NT2/D1 (cell line): Measurements from ENCODE around the gene PHLDB1.

Experiments
- DNase-seq: peaks from one replicate; pipeline ENCODE4 v3.0.0-alpha.2; 2011; ENCODE audit warnings: low read depth, low spot score
- H3K27me3 ChIP-seq: 2 replicates; pipeline ENCODE4 v1.6.0; 2011; ENCODE audit warnings: mild to moderate bottlenecking; ENCODE audit not compliant: insufficient read length, insufficient read depth
- H3K36me3 ChIP-seq: 2 replicates; pipeline ENCODE4 v1.6.1; 2011; ENCODE audit warnings: mild to moderate bottlenecking, low read length, mixed read lengths; ENCODE audit not compliant: insufficient read depth, insufficient read length
- H3K4me1 ChIP-seq: 2 replicates; pipeline ENCODE4 v1.5.1; 2011; ENCODE audit not compliant: insufficient read depth, insufficient read length
- H3K4me3 ChIP-seq: 2 replicates; pipeline ENCODE4 v1.5.1; 2011; ENCODE audit warnings: low read depth; ENCODE audit not compliant: insufficient read length
- H3K9ac ChIP-seq: 2 replicates; pipeline ENCODE4 v1.6.0; 2011; ENCODE audit warnings: low read depth; ENCODE audit not compliant: insufficient read length
- H3K9me3 ChIP-seq: 2 replicates; pipeline ENCODE4 v1.5.1; 2011; ENCODE audit warnings: mild to moderate bottlenecking, low read length; ENCODE audit not compliant: insufficient read depth
- SUZ12 ChIP-seq: IDR thresholded peaks from 2 replicates; pipeline ENCODE4 v1.6.1; 2011; ENCODE audit not compliant: insufficient read length, insufficient read depth; ENCODE audit errors: extremely low read depth
- YY1 ChIP-seq: IDR thresholded peaks from 2 replicates; pipeline ENCODE4 v1.6.1; 2011; ENCODE audit not compliant: insufficient read length, insufficient read depth
- ZNF274 ChIP-seq: IDR thresholded peaks from 2 replicates; pipeline ENCODE4 v1.6.1; 2011; ENCODE audit warnings: mild to moderate bottlenecking, low read depth, low read length

PHLDB1 gene

GRCh38 chr11:118633319-118633690 lies 25.9 kb downstream of the PHLDB1 start:
- peaks cover 86% of the 10 kb centered on the region for H3K36me3 ChIP-seq
- no peak for DNase-seq
- H3K27me3 ChIP-seq: no peaks in the 10 kb centered on the region
- H3K9ac ChIP-seq: no peak overlapping the region
- H3K4me3 ChIP-seq: no peak overlapping the region
- no peaks in the 10 kb centered on the region for H3K9me3 ChIP-seq
- peaks cover 13% of the 10 kb centered on the region for H3K4me1 ChIP-seq
- no peak for TF ChIP-seq YY1
- no peak for TF ChIP-seq ZNF274
- TF ChIP-seq SUZ12: no peak

GRCh38 chr11:118633979-118634378 lies 26.6 kb downstream of the PHLDB1 start:
- peak overlapping the region; percentile 15 for H3K9ac ChIP-seq
- TF ChIP-seq YY1 (no peak), SUZ12 (no peak), ZNF274 (no peak)
- DNase-seq: no peak
- no peak overlapping the region for H3K4me3 ChIP-seq
- no peaks in the 10 kb centered on the region for H3K9me3 ChIP-seq
- peaks cover 13% of the 10 kb centered on the region for H3K4me1 ChIP-seq
- H3K36me3 ChIP-seq: peaks cover 86% of the 10 kb centered on the region
- H3K27me3 ChIP-seq: no peaks in the 10 kb centered on the region

- peaks cover 84% of the 10 kb centered on the region for H3K36me3 ChIP-seq
- H3K9ac ChIP-seq: peak overlapping the region; percentile 82
- H3K4me3 ChIP-seq: peak overlapping the region; percentile 50
- DNase-seq: peak; percentile 78
- TF ChIP-seq ZNF274: no peak
- no peak for TF ChIP-seq SUZ12
- TF ChIP-seq YY1: no peak
- H3K9me3 ChIP-seq: no peaks in the 10 kb centered on the region
- H3K4me1 ChIP-seq: peaks cover 13% of the 10 kb centered on the region
- H3K27me3 ChIP-seq: no peaks in the 10 kb centered on the region
These were observed 27.2 kb downstream of the PHLDB1 start for GRCh38 chr11:118634431-118635236.

GRCh38 chr11:118635237-118635591 lies 27.8 kb downstream of the PHLDB1 start:
- H3K4me3 ChIP-seq: peak overlapping the region; percentile 50
- peak overlapping the region; percentile 82 for H3K9ac ChIP-seq
- TF ChIP-seq YY1 (no peak), SUZ12 (no peak), ZNF274 (no peak)
- DNase-seq: no peak
- no peaks in the 10 kb centered on the region for H3K27me3 ChIP-seq
- H3K36me3 ChIP-seq: peaks cover 84% of the 10 kb centered on the region
- H3K4me1 ChIP-seq: peaks cover 13% of the 10 kb centered on the region
- H3K9me3 ChIP-seq: no peaks in the 10 kb centered on the region

- Histone ChIP-seq H3K4me1 (peaks cover 13% of the 10 kb centered on the region), H3K27me3 (no peaks in the 10 kb centered on the region), H3K4me3 (peak overlapping the region; percentile 50), H3K36me3 (peaks cover 84% of the 10 kb centered on the region), H3K9ac (peak overlapping the region; percentile 82), H3K9me3 (no peaks in the 10 kb centered on the region)
- DNase-seq: no peak
- no peak for TF ChIP-seq ZNF274
- TF ChIP-seq SUZ12: no peak
- TF ChIP-seq YY1: no peak
These were observed 28.2 kb downstream of the PHLDB1 start for GRCh38 chr11:118635642-118636041.

- TF ChIP-seq ZNF274: no peak
- no peak for TF ChIP-seq SUZ12
- no peak for TF ChIP-seq YY1
- Histone ChIP-seq H3K4me1 (peaks cover 13% of the 10 kb centered on the region), H3K9me3 (no peaks in the 10 kb centered on the region), H3K27me3 (no peaks in the 10 kb centered on the region), H3K4me3 (no peak overlapping the region), H3K36me3 (peaks cover 84% of the 10 kb centered on the region), H3K9ac (no peak overlapping the region)
- no peak for DNase-seq
These were observed 29.3 kb downstream of the PHLDB1 start for GRCh38 chr11:118636569-118637290.

GRCh38 chr11:118638726-118639125 lies 31.3 kb downstream of the PHLDB1 start:
- Histone ChIP-seq H3K27me3 (no peaks in the 10 kb centered on the region), H3K4me1 (peaks cover 12% of the 10 kb centered on the region), H3K4me3 (no peak overlapping the region), H3K9ac (no peak overlapping the region), H3K9me3 (no peaks in the 10 kb centered on the region), H3K36me3 (peaks cover 83% of the 10 kb centered on the region)
- DNase-seq: no peak
- TF ChIP-seq YY1 (no peak), SUZ12 (no peak), ZNF274 (no peak)
